SK-N-MC (cell line): ENCODE measurements around the gene KCNC4.

Source experiments
- EZH2 ChIP-seq: fragments of 200-600 bp; sonication (generic); IDR thresholded peaks from one replicate; pipeline ENCODE4 v1.6.1; 2017; ENCODE audit warnings: antibody characterized with exemption
- POLR2AphosphoS5 ChIP-seq: IDR thresholded peaks from 2 replicates; pipeline ENCODE4 v1.6.1; 2012; ENCODE audit warnings: mild to moderate bottlenecking, low read depth, low read length, borderline replicate concordance

DNA sequence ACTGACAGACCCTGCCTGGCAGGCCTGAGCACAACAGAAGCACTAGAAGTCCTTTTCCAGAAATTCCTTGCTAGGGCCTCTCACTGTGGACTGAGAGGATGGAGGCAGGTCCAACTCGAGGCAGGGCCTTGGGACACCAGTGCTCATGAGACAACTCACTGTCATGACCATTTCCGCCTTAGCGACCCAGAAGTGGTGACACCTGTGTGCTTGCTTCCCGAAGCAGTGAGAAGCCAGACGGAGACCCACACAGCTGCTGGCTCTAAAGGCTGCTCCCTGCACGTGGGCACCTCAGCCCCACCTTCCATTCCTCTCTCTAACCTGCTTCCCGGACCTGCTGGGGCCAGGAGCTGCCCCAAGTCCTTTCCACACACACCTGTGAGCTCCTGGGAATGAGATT lies 33.0 kb downstream of the KCNC4 start:
- TF ChIP-seq POLR2AphosphoS5 (no peak), EZH2 (no peak)
